ENCODE measurements around the gene ACTG1. TPM values are rescaled to one million over a fixed set of nuclear protein-coding genes. Genes with fewer than 3 reads are reported as not detected.
A peak's percentile ranks its signal among the peaks of the same experiment; 100 is the strongest.

The ACTG1 gene
- total RNA-seq, 1 experiment from 2014 or later = 1,461 TPM

DNA sequence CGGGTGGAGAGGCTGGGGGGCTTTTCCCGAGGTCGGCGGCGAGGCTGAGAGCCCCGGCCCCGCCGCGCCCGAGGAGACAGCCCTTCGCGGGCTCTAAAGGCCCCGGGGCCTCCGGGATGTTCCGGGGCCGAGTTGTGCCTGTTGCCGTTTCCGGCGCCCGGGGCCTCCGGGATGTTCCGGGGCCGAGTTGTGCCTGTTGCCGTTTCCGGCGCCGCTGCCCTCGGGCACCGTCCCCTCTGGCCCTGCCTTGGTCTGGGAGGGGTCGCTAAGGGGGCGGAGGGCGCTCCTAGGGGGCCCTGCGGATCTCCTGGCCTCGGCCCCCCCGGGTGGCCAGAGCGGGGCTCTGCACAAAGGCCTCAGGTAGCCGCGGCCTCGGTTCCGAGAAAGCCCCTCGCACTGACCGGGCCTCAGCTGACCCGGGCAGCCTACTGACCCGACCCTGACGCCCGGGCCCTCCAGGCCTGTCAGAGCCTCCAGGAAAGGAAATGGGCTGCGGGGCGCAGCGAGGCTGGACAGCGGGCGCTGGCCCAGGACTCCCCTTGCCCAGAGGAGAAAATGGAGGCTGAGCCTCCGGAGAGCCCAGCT, 24.2 kb downstream of the ACTG1 start:
- no peak for DNase-seq (ENCODE audit: unreplicated experiment)
- H3K4me1 Mint-ChIP-seq (ENCODE audit: insufficient read depth, unreplicated experiment) = no peaks in the 10 kb centered on the region
- no peaks in the 10 kb centered on the region for H3K9me3 Mint-ChIP-seq (ENCODE audit: unreplicated experiment)
- H3K36me3 Mint-ChIP-seq (ENCODE audit: insufficient read depth, unreplicated experiment) = no peaks in the 10 kb centered on the region
- H3K27me3 Mint-ChIP-seq (ENCODE audit: insufficient read depth, unreplicated experiment) = peaks cover 15% of the 10 kb centered on the region
- intact Hi-C loops (cut with micrococcal nuclease) = no loop called here
- no peak overlapping the region for H3K4me3 Mint-ChIP-seq (ENCODE audit: unreplicated experiment)
- no peak overlapping the region for H3K27ac Mint-ChIP-seq (ENCODE audit: low read depth, unreplicated experiment)
- CTCF ChIA-PET = no interaction called here
- TF ChIP-seq, protein P1, sequence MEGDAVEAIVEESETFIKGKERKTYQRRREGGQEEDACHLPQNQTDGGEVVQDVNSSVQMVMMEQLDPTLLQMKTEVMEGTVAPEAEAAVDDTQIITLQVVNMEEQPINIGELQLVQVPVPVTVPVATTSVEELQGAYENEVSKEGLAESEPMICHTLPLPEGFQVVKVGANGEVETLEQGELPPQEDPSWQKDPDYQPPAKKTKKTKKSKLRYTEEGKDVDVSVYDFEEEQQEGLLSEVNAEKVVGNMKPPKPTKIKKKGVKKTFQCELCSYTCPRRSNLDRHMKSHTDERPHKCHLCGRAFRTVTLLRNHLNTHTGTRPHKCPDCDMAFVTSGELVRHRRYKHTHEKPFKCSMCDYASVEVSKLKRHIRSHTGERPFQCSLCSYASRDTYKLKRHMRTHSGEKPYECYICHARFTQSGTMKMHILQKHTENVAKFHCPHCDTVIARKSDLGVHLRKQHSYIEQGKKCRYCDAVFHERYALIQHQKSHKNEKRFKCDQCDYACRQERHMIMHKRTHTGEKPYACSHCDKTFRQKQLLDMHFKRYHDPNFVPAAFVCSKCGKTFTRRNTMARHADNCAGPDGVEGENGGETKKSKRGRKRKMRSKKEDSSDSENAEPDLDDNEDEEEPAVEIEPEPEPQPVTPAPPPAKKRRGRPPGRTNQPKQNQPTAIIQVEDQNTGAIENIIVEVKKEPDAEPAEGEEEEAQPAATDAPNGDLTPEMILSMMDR (IDR thresholded peaks at IDR 0.05; ENCODE audit: unreplicated experiment) = no peak
- no TSS peak for BruUV-seq (replicated peaks)
- POLR2A ChIA-PET = interaction anchor here (0.7 to 1.2 kb wide), 2 partner anchors 23 to 93 kb away, joined by 3 to 4 read pairs; partner anchors contain the start of gene BAHCC1

DNA sequence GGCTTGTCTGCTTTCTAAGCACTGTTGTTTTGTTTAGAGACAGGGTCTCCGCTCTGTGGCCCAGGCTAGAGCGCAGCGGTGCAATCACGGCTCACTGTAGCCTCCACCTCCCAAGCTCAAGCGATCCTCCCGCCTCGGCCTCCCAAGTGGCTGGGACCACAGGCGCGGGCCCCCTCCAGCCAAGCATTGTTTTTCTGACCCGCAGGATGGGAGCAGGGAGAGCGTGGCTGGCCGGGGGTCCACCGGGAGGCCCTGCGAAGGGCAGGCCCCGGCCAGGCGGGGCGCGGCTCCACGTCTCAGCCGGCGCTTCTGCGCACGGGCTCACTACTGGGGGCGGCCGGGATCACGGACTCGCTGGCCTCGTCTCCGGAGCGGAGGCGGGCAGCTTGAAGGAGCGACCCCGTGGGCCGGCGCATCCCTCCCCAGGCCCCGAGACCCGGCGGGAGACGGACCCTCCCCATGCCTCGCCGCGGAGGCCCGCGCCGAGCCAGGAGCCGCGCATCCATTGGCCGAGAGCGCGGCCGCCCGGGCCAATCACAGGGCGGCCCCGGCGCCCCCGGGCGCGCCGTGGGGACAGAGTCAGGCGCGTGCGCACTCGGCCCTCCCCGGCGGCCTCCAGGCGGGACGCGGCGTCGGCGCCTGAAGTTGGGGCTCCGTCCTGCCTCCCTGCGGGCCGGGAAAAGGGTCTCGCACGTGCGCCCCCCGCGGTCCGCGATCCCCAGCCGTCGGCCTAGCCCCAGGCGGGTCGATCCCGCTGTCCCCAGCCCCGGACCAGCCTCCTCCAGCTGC, 24.9 kb downstream of the ACTG1 start:
- DNase-seq (ENCODE audit: unreplicated experiment) = peak; percentile 47
- H3K36me3 Mint-ChIP-seq (ENCODE audit: insufficient read depth, unreplicated experiment) = peaks cover 3% of the 10 kb centered on the region
- peaks cover 8% of the 10 kb centered on the region for H3K27me3 Mint-ChIP-seq (ENCODE audit: insufficient read depth, unreplicated experiment)
- H3K27ac Mint-ChIP-seq (ENCODE audit: low read depth, unreplicated experiment) = no peak overlapping the region
- POLR2A ChIA-PET = interaction anchor here (0.6 to 1.2 kb wide), 3 partner anchors 23 to 375 kb away, joined by 3 to 4 read pairs (median 3); partner anchors contain the start of gene BAHCC1
- CTCF ChIA-PET = no interaction called here
- BruUV-seq (replicated peaks) = no TSS peak
- intact Hi-C loops (cut with micrococcal nuclease) = no loop called here
- no peaks in the 10 kb centered on the region for H3K9me3 Mint-ChIP-seq (ENCODE audit: unreplicated experiment)
- peak overlapping the region; percentile 36 for H3K4me3 Mint-ChIP-seq (ENCODE audit: unreplicated experiment)
- TF ChIP-seq, protein P1 (IDR thresholded peaks at IDR 0.05; ENCODE audit: unreplicated experiment) = no peak
- H3K4me1 Mint-ChIP-seq (ENCODE audit: insufficient read depth, unreplicated experiment) = no peaks in the 10 kb centered on the region

DNA sequence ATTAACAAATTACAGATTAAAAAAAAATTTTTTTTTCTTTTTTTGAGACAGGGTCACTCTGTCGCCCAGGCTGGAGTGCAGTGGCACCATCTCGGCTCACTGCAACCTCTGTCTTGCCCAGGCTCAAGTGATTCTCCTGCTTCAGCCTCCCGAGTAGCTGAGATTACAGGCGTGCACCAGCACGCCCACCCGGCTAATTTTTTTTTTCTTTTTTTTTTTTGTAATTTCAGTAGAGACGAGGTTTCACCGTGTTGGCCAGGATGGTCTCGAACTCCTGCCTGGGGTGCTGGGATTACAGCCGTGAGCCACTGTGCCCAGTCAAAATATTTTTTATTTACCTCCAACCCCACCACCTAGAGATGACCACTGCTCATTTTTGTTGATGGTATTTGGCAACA, 25.5 kb downstream of the ACTG1 start:
- no TSS peak for BruUV-seq (replicated peaks)
- TF ChIP-seq, protein P1 (IDR thresholded peaks at IDR 0.05; ENCODE audit: unreplicated experiment) = no peak
- Mint-ChIP-seq H3K4me3 (ENCODE audit: unreplicated experiment) (peak overlapping the region; percentile 36), H3K27ac (ENCODE audit: low read depth, unreplicated experiment) (no peak overlapping the region), H3K4me1 (ENCODE audit: insufficient read depth, unreplicated experiment) (no peaks in the 10 kb centered on the region), H3K9me3 (ENCODE audit: unreplicated experiment) (no peaks in the 10 kb centered on the region), H3K36me3 (ENCODE audit: insufficient read depth, unreplicated experiment) (peaks cover 6% of the 10 kb centered on the region), H3K27me3 (ENCODE audit: insufficient read depth, unreplicated experiment) (peaks cover 2% of the 10 kb centered on the region)
- DNase-seq (ENCODE audit: unreplicated experiment) = no peak
- ChIA-PET CTCF (no interaction called here), POLR2A (interaction anchor here (0.6 kb wide), 1 partner anchor 374 kb away, joined by 3 read pairs; no protein-coding TSS in a partner anchor)
- intact Hi-C loops (cut with micrococcal nuclease) = no loop called here

DNA sequence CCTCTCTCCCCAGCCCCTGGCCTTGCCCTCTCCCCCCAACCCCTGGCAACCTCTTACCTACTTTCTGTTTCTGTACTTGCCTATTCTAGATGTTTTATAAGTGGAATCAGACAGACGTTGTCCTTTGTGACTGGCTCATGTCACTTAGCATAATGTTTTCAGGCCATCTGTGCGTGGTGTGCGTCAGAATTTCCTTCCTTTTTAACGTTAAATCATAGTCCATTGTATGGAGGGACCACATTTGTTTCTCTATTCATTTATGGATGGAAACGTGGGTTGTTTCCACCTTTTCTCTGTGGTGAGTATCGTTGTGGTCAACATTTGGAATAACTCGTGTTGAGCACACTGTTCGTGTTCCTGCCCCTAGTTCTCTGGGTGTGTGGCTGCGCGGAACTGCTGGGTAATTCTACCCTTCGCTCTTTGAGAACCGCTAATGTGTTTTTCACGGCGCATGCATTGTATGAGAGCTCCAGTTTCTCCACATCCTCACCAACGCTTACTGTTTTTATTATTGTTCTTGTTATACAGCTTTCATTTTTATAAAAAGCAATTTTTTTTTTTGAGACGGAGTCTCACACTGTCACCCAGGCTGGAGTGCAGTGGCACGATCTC, 26.3 kb downstream of the ACTG1 start:
- TF ChIP-seq, protein P1 (IDR thresholded peaks at IDR 0.05; ENCODE audit: unreplicated experiment) = no peak
- intact Hi-C loops (cut with micrococcal nuclease) = no loop called here
- Mint-ChIP-seq H3K36me3 (ENCODE audit: insufficient read depth, unreplicated experiment) (peaks cover 6% of the 10 kb centered on the region), H3K4me1 (ENCODE audit: insufficient read depth, unreplicated experiment) (no peaks in the 10 kb centered on the region), H3K4me3 (ENCODE audit: unreplicated experiment) (no peak overlapping the region), H3K27me3 (ENCODE audit: insufficient read depth, unreplicated experiment) (no peaks in the 10 kb centered on the region), H3K9me3 (ENCODE audit: unreplicated experiment) (no peaks in the 10 kb centered on the region), H3K27ac (ENCODE audit: low read depth, unreplicated experiment) (no peak overlapping the region)
- DNase-seq (ENCODE audit: unreplicated experiment) = no peak
- BruUV-seq (replicated peaks) = no TSS peak
- ChIA-PET CTCF (interaction anchor here (1.8 kb wide), 1 partner anchor 194 kb away, joined by 14 read pairs; no protein-coding TSS in a partner anchor), POLR2A (no interaction called here)
